Measurements from ENCODE around the gene ZNF844. TPM values are rescaled to one million over a fixed set of nuclear protein-coding genes. Genes with fewer than 3 reads are reported as not detected.
A peak's percentile ranks its signal among the peaks of the same experiment; 100 is the strongest.
"Not testable (repeated sequence)": the region's sequence is repeated elsewhere in the genome, so short reads cannot be mapped to it uniquely, and the experiment has no call there.

Gene ZNF844
- total RNA-seq, 4 donors from 2014 or later = 2.5 to 13.4 (median 4.8) TPM

GRCh38 chr19:12075538-12076139, 11.1 kb downstream of the ZNF844 start:
- ATAC-seq (ENCODE audit: low FRiP score) = no peak
- DNase-seq (ENCODE audit: low spot score) = no peak
- no peak for TF ChIP-seq CTCF (IDR thresholded peaks at IDR 0.05)

- not testable (repeated sequence) for DNase-seq (ENCODE audit: low spot score); ATAC-seq (ENCODE audit: low FRiP score)
Observed at GRCh38 chr19:12076331-12076730, 11.8 kb downstream of the ZNF844 start.

GRCh38 chr19:12077375-12077774, 12.8 kb downstream of the ZNF844 start:
- ATAC-seq (ENCODE audit: low FRiP score) (no peak), DNase-seq (ENCODE audit: low spot score) (no peak)
- TF ChIP-seq CTCF (IDR thresholded peaks at IDR 0.05) = no peak

- ATAC-seq (ENCODE audit: low FRiP score); DNase-seq (ENCODE audit: low spot score): not testable (repeated sequence)
Observed at GRCh38 chr19:12083336-12083735, 18.8 kb downstream of the ZNF844 start.

- TF ChIP-seq CTCF (IDR thresholded peaks at IDR 0.05) = no peak
- DNase-seq (ENCODE audit: low spot score) = no peak
- ATAC-seq (ENCODE audit: low FRiP score) = no peak
Observed at GRCh38 chr19:12085074-12085818, 20.7 kb downstream of the ZNF844 start.

- DNase-seq (ENCODE audit: low spot score) = no peak
- no peak for ATAC-seq (ENCODE audit: low FRiP score)
- TF ChIP-seq CTCF (IDR thresholded peaks at IDR 0.05) = peak in 1 of 3 donors; percentile 9
Observed at GRCh38 chr19:12090807-12091206, 26.3 kb downstream of the ZNF844 start.

- DNase-seq (ENCODE audit: low spot score) (peak; percentile 59), ATAC-seq (ENCODE audit: low FRiP score) (peak; percentile 95)
- no peak for TF ChIP-seq CTCF (IDR thresholded peaks at IDR 0.05)
Observed at GRCh38 chr19:12092065-12092867, 27.7 kb downstream of the ZNF844 start.
